Fibroblast of lung (primary cell): ENCODE results near the gene HAVCR1. TPM values are rescaled to one million over a fixed set of nuclear protein-coding genes. Genes with fewer than 3 reads are reported as not detected.
"Not testable (repeated sequence)": the region's sequence is repeated elsewhere in the genome, so short reads cannot be mapped to it uniquely, and the experiment has no call there.

Experiments
- DNase-seq, 2 donors: peaks; one replicate each; pipeline versions ENCODE4 v3.0.0 to v3.0.0-alpha.2; 2010; ENCODE audit warnings: low read depth in 2 of 2
- H2AFZ ChIP-seq: 2 replicates; pipeline ENCODE4 v1.5.1; 2012; ENCODE audit warnings: low read length, control low read depth, inconsistent platforms
- H3K27ac ChIP-seq: 2 replicates; pipeline ENCODE4 v1.5.1; 2011; ENCODE audit warnings: low read length, control low read depth; ENCODE audit not compliant: insufficient read depth
- H3K27me3 ChIP-seq: 2 replicates; pipeline ENCODE4 v1.5.1; 2011; ENCODE audit warnings: mild to moderate bottlenecking, low read length; ENCODE audit not compliant: control insufficient read depth, insufficient read depth
- H3K36me3 ChIP-seq: 2 replicates; pipeline ENCODE4 v1.5.1; 2011; ENCODE audit warnings: low read length; ENCODE audit not compliant: control insufficient read depth, insufficient read depth
- H3K4me1 ChIP-seq: 2 replicates; pipeline ENCODE4 v1.5.1; 2011; ENCODE audit warnings: low read length; ENCODE audit not compliant: control insufficient read depth, insufficient read depth; ENCODE audit errors: extremely low read depth
- H3K4me2 ChIP-seq: 2 replicates; pipeline ENCODE4 v1.5.1; 2011; ENCODE audit warnings: low read length, control low read depth; ENCODE audit not compliant: insufficient read depth; ENCODE audit errors: extremely low read depth
- H3K4me3 ChIP-seq, 4 experiments: fragments of 200-600 bp in 1 of 4; sonication (generic) in 1 of 4; replicated peaks in 1 of 4; 2 replicates each; pipeline ENCODE4 v1.5.1; 2011 to 2016; ENCODE audit warnings: low read length in 4 of 4, low read depth in 3 of 4, mild to moderate bottlenecking in 3 of 4, control low read depth in 2 of 4, inconsistent platforms in 1 of 4, mixed read lengths in 1 of 4; ENCODE audit not compliant: insufficient read depth in 1 of 4; ENCODE audit errors: control extremely low read depth in 1 of 4
- H3K79me2 ChIP-seq: 2 replicates; pipeline ENCODE4 v1.5.1; 2012; ENCODE audit warnings: mild to moderate bottlenecking, low read length, inconsistent platforms; ENCODE audit not compliant: control insufficient read depth, insufficient read depth
- H3K9ac ChIP-seq: 2 replicates; pipeline ENCODE4 v1.5.1; 2011; ENCODE audit warnings: mild to moderate bottlenecking, low read length, control low read depth; ENCODE audit not compliant: insufficient read depth
- H3K9me3 ChIP-seq: 2 replicates; pipeline ENCODE4 v1.5.1; 2012; ENCODE audit warnings: low read depth, low read length; ENCODE audit not compliant: control insufficient read depth, insufficient read depth
- H4K20me1 ChIP-seq: 2 replicates; pipeline ENCODE4 v1.5.1; 2011; ENCODE audit warnings: low read length; ENCODE audit not compliant: control insufficient read depth, insufficient read depth; ENCODE audit errors: extremely low read depth
- EZH2 ChIP-seq: IDR thresholded peaks from 2 replicates; pipeline ENCODE4 v1.5.1; 2012; ENCODE audit warnings: low read length, control low read depth, mild to moderate bottlenecking; ENCODE audit errors: missing control alignments
- polyA plus RNA-seq, 2 donors: library from polyadenylated mRNA; depleted of rRNA in 1 of 2; stranded (reverse) in 1 of 2; unstranded in 1 of 2; fragments of >200 nt; gene quantifications; 2 replicates each; pipeline ENCODE4 v1.2.1, GENCODE V29; 2011 to 2012; ENCODE audit warnings: missing spikeins in 1 of 2
- total RNA-seq: library from RNA; depleted of rRNA; stranded (reverse); fragments of >200 nt; gene quantifications from 2 replicates; pipeline ENCODE4 v1.2.1, GENCODE V29; 2014
- TF ChIP-seq, protein P1 (sequence below), 2 donors: IDR thresholded peaks in 1 of 2; conservative IDR thresholded peaks in 1 of 2; 1 replicate in 1 of 2; 2 replicates in 1 of 2; pipeline ENCODE4 v1.5.1; 2011 to 2012; ENCODE audit warnings: low read length in 2 of 2, control low read depth in 1 of 2, inconsistent platforms in 1 of 2, low read depth in 1 of 2, mild to moderate bottlenecking in 1 of 2

Gene HAVCR1
- total and polyA plus RNA-seq, 2 donors (not counting 1 experiment from before 2014, with no cell fraction given) = not detected

- no peak overlapping the region for H3K4me3 ChIP-seq
- no peaks in the 10 kb centered on the region for H3K36me3 ChIP-seq
- H3K27ac ChIP-seq = no peak overlapping the region
- no peak overlapping the region for H3K9ac ChIP-seq
- no peaks in the 10 kb centered on the region for H3K79me2 ChIP-seq
- TF ChIP-seq EZH2 = no peak
- TF ChIP-seq, protein P1, sequence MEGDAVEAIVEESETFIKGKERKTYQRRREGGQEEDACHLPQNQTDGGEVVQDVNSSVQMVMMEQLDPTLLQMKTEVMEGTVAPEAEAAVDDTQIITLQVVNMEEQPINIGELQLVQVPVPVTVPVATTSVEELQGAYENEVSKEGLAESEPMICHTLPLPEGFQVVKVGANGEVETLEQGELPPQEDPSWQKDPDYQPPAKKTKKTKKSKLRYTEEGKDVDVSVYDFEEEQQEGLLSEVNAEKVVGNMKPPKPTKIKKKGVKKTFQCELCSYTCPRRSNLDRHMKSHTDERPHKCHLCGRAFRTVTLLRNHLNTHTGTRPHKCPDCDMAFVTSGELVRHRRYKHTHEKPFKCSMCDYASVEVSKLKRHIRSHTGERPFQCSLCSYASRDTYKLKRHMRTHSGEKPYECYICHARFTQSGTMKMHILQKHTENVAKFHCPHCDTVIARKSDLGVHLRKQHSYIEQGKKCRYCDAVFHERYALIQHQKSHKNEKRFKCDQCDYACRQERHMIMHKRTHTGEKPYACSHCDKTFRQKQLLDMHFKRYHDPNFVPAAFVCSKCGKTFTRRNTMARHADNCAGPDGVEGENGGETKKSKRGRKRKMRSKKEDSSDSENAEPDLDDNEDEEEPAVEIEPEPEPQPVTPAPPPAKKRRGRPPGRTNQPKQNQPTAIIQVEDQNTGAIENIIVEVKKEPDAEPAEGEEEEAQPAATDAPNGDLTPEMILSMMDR (conservative IDR thresholded peaks at IDR 0.05 in 1 of 2, IDR thresholded peaks at IDR 0.05 in 1 of 2; ENCODE audit: low read depth in 1 of 2, low read length in 2 of 2) = no peak
- H3K27me3 ChIP-seq = no peaks in the 10 kb centered on the region
- no peak for DNase-seq
- no peaks in the 10 kb centered on the region for H3K9me3 ChIP-seq
- H4K20me1 ChIP-seq = no peaks in the 10 kb centered on the region
- no peak overlapping the region for H2AFZ ChIP-seq
- H3K4me1 ChIP-seq = no peaks in the 10 kb centered on the region
- no peak overlapping the region for H3K4me2 ChIP-seq
Observed at GRCh38 chr5:157047898-157048297, 11.0 kb downstream of the HAVCR1 start.

DNA sequence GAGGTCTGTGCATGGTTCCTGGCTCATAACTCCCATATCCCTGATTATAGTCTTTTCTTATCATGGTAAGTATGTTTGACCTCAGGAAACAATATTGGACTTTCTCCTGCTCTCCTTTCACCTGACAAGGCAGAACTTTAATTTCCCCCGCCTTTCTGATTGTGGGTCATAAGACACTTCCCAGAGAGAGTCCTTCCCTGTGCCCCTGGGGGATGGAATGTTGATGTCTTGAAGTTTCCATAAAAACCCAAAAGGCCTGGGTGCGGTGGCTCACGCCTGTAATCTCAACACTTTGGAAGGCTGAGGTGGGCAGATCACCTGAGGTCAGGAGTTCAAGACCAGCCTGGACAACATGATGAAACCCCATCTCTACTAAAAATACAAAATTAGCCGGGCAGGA lies 11.9 kb downstream of the HAVCR1 start:
- DNase-seq, H3K9ac ChIP-seq, H3K27ac ChIP-seq, H2AFZ ChIP-seq, H3K27me3 ChIP-seq, H4K20me1 ChIP-seq, H3K4me2 ChIP-seq, H3K79me2 ChIP-seq, H3K36me3 ChIP-seq, H3K9me3 ChIP-seq, H3K4me1 ChIP-seq, H3K4me3 ChIP-seq: not testable (repeated sequence)

DNA sequence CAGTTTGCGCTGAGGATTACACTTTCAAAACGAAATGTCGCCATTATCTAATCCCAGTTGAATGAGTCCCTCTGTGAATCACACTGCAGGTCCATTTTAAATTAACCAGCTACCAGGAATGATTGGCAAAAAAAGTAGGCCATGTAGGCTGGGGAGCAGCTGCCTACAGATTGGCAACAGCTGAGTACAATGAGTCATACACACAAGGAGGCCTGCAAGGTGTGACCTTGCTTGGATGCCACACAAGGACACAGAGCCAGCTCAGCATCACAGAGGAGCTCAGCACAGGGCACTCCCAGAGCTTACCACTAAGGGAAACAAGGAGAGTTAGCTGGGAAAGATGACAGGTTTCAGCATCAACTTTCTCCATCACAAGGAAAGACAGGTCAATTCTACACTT lies 12.9 kb downstream of the HAVCR1 start:
- Histone ChIP-seq H3K27ac (no peak overlapping the region), H4K20me1 (no peaks in the 10 kb centered on the region), H3K27me3 (no peaks in the 10 kb centered on the region), H3K9ac (no peak overlapping the region), H3K9me3 (no peaks in the 10 kb centered on the region), H3K4me1 (no peaks in the 10 kb centered on the region), H3K4me2 (no peak overlapping the region), H3K79me2 (no peaks in the 10 kb centered on the region), H3K4me3 (no peak overlapping the region), H3K36me3 (no peaks in the 10 kb centered on the region), H2AFZ (no peak overlapping the region)
- peak in 1 of 2 donors; percentile 37 for DNase-seq
- no peak for TF ChIP-seq EZH2
- TF ChIP-seq, protein P1 (conservative IDR thresholded peaks at IDR 0.05 in 1 of 2, IDR thresholded peaks at IDR 0.05 in 1 of 2; ENCODE audit: low read depth in 1 of 2, low read length in 2 of 2) = no peak
